ENCODE results near the gene AQP12A. TPM values are rescaled to one million over a fixed set of nuclear protein-coding genes. Genes with fewer than 3 reads are reported as not detected.

The AQP12A gene
- total RNA-seq, 2 donors from 2014 or later: not detected

DNA sequence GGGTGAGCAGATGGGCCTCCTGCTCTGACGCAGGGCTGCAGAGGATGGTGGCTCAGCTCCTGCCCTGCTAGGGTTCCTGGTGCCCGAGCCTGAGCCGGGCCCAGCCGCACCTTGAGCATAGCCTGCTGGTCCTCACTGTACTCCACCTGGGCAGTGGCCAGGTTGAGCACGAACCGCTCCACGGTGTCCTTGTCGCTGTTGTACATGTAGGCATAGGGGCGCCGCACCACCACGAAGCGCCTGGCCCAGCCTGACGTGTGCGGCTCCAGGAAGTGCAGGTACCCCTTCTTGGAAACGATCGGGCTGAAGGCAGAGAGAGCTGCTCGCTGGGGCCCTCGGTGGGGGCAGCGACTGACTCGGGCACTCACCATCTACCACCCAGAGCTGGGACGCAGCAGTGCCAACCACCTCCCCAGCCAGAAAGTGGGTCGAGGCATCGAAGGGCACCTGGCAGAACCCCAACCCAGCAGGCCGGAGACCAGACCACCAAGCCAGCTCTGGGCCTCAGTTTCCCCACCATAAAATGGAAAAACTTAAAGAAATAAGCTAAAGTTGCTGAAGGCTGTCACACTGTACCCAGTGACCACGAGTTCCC is 27.3 kb downstream of the AQP12A start:
- no peak for DNase-seq (ENCODE audit: low spot score)

GRCh38 chr2:240719676-240720545 is 28.2 kb downstream of the AQP12A start:
- no peaks in the 10 kb centered on the region for H3K9me3 ChIP-seq
- no peaks in the 10 kb centered on the region for H3K27me3 ChIP-seq (replicated peaks; ENCODE audit: insufficient read depth)
- TF ChIP-seq, protein P1, sequence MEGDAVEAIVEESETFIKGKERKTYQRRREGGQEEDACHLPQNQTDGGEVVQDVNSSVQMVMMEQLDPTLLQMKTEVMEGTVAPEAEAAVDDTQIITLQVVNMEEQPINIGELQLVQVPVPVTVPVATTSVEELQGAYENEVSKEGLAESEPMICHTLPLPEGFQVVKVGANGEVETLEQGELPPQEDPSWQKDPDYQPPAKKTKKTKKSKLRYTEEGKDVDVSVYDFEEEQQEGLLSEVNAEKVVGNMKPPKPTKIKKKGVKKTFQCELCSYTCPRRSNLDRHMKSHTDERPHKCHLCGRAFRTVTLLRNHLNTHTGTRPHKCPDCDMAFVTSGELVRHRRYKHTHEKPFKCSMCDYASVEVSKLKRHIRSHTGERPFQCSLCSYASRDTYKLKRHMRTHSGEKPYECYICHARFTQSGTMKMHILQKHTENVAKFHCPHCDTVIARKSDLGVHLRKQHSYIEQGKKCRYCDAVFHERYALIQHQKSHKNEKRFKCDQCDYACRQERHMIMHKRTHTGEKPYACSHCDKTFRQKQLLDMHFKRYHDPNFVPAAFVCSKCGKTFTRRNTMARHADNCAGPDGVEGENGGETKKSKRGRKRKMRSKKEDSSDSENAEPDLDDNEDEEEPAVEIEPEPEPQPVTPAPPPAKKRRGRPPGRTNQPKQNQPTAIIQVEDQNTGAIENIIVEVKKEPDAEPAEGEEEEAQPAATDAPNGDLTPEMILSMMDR (IDR thresholded peaks at IDR 0.05): no peak
- no peaks in the 10 kb centered on the region for H3K4me1 ChIP-seq (ENCODE audit: control insufficient read depth in 1 of 2, low read depth in 2 of 2)
- no peaks in the 10 kb centered on the region for H3K36me3 ChIP-seq
- no peak overlapping the region for H3K4me3 ChIP-seq
- DNase-seq (ENCODE audit: low spot score) (no peak), ATAC-seq (ENCODE audit: insufficient number of reproducible peaks, low FRiP score, low read depth) (no peak)
- H3K27ac ChIP-seq: no peak overlapping the region

More for the DNA sequence above, 27.3 kb downstream of the AQP12A start:
- H3K36me3 ChIP-seq: no peaks in the 10 kb centered on the region
- TF ChIP-seq, protein P1 (IDR thresholded peaks at IDR 0.05): no peak
- no peaks in the 10 kb centered on the region for H3K27me3 ChIP-seq (replicated peaks; ENCODE audit: insufficient read depth)
- H3K4me1 ChIP-seq (ENCODE audit: control insufficient read depth in 1 of 2, low read depth in 2 of 2): no peaks in the 10 kb centered on the region
- no peak for ATAC-seq (ENCODE audit: insufficient number of reproducible peaks, low FRiP score, low read depth)
- H3K9me3 ChIP-seq: no peaks in the 10 kb centered on the region
- H3K27ac ChIP-seq: no peak overlapping the region
- no peak overlapping the region for H3K4me3 ChIP-seq

DNA sequence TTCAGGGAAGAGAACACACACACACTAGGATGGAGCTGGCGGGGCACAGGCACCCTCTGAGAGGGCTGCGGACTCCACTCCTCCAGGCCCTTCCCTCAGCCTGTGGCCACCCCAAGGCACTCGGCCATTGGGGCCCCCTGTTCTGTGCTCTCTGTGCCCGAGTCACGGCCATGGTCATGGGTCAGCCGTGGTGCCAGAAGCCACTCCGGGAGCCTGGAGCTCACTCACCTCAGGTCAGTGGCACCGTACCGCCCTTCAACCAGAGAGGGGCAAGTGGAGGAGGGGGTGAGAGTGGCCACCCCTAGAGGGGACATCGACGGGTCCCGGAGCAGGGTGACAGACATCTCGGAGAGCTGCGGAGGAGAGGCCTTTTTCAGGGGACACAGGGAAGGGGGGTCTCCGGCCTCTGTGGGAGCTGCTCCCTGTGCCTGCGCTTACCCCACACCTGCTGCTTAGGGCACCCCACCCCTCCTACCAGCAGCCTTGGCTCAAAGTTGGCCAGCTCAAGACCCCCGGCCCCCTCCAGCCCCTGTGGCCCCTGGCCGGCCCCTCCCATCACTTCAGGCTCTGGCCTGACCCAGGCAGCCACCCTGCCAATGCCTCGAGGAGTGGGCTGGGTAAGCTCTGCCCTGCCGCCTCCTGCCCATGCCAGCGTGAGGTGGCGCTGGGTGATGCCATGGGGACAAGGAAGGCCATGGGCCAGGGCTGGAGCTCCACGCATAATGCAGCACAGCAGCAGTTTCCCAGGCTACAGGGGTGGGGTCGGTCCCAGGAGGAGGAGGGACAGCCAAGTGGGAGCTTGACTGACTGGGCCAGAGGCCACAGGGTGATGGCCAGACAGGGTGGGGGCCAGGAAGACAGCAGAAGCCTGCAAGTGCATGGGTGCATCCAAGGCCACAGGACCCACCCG is 29.3 kb downstream of the AQP12A start:
- TF ChIP-seq, protein P1 (IDR thresholded peaks at IDR 0.05): no peak
- Histone ChIP-seq H3K4me3 (no peak overlapping the region), H3K4me1 (ENCODE audit: control insufficient read depth in 1 of 2, low read depth in 2 of 2) (no peaks in the 10 kb centered on the region), H3K27ac (no peak overlapping the region), H3K9me3 (no peaks in the 10 kb centered on the region), H3K36me3 (no peaks in the 10 kb centered on the region), H3K27me3 (replicated peaks; ENCODE audit: insufficient read depth) (no peaks in the 10 kb centered on the region)
- DNase-seq (ENCODE audit: low spot score): no peak
- no peak for ATAC-seq (ENCODE audit: insufficient number of reproducible peaks, low FRiP score, low read depth)

- Histone ChIP-seq H3K4me1 (ENCODE audit: control insufficient read depth in 1 of 2, low read depth in 2 of 2) (no peaks in the 10 kb centered on the region), H3K27ac (no peak overlapping the region), H3K9me3 (no peaks in the 10 kb centered on the region), H3K36me3 (no peaks in the 10 kb centered on the region), H3K27me3 (replicated peaks; ENCODE audit: insufficient read depth) (no peaks in the 10 kb centered on the region), H3K4me3 (no peak overlapping the region)
- DNase-seq (ENCODE audit: low spot score) (no peak), ATAC-seq (ENCODE audit: insufficient number of reproducible peaks, low FRiP score, low read depth) (no peak)
- TF ChIP-seq, protein P1 (IDR thresholded peaks at IDR 0.05): no peak
Measured at GRCh38 chr2:240721596-240722180, 30.0 kb downstream of the AQP12A start.

All from thoracic aorta (tissue), 2 donors.